Gastrocnemius medialis (tissue), 4 donors: ENCODE results near the gene CBX2. TPM values are rescaled to one million over a fixed set of nuclear protein-coding genes. Genes with fewer than 3 reads are reported as not detected.

Experiments
- ATAC-seq, 2 donors: fragments of 150-250 bp; one replicate each; pipeline ENCODE4 v1.9.1; 2016
- DNase-seq, 2 donors: peaks; one replicate each; pipeline ENCODE4 v3.0.0-alpha.2; 2019
- H3K27ac ChIP-seq, 4 donors: fragments of 200-600 bp; sonication (generic); 1 replicate in 1 of 4; 2 replicates in 3 of 4; pipeline ENCODE4 v1.5.1; 2016 to 2018; ENCODE audit warnings: mild to moderate bottlenecking in 2 of 4, moderate library complexity in 1 of 4
- H3K27me3 ChIP-seq, 3 donors: fragments of 200-600 bp; sonication (generic) in 2 of 3; 1 replicate in 1 of 3; 2 replicates in 2 of 3; pipeline versions ENCODE4 v1.5.1 to v1.6.0; 2016 to 2019; ENCODE audit warnings: mild to moderate bottlenecking in 1 of 3, moderate library complexity in 1 of 3
- H3K36me3 ChIP-seq, 2 donors: fragments of 200-600 bp; sonication (generic) in 1 of 2; one replicate each; pipeline ENCODE4 v1.5.1; 2017 to 2018
- H3K4me1 ChIP-seq, 2 donors: fragments of 200-600 bp; sonication (generic) in 1 of 2; one replicate each; pipeline ENCODE4 v1.5.1; 2016 to 2017; ENCODE audit warnings: mild to moderate bottlenecking in 2 of 2
- H3K4me3 ChIP-seq, 4 donors: fragments of 200-600 bp; sonication (generic) in 3 of 4; 1 replicate in 1 of 4; 2 replicates in 3 of 4; pipeline ENCODE4 v1.5.1; 2016 to 2019; ENCODE audit warnings: mild to moderate bottlenecking in 2 of 4
- H3K9me3 ChIP-seq, 3 donors: fragments of 200-600 bp; sonication (generic) in 2 of 3; 1 replicate in 1 of 3; 2 replicates in 2 of 3; pipeline ENCODE4 v1.5.1; 2016 to 2019
- CTCF ChIP-seq, 5 experiments: fragments of 450-650 bp in 3 of 5; fragments of 200-600 bp in 2 of 5; sonication (generic) in 2 of 5; IDR thresholded peaks in 4 of 5; conservative IDR thresholded peaks in 1 of 5; 1 replicate in 4 of 5; 2 replicates in 1 of 5; pipeline ENCODE4 v1.5.1; 2016 to 2019; ENCODE audit warnings: antibody characterized with exemption in 5 of 5, mild to moderate bottlenecking in 3 of 5, moderate library complexity in 3 of 5
- POLR2A ChIP-seq, 2 donors: fragments of 450-650 bp; IDR thresholded peaks; one replicate each; pipeline ENCODE4 v1.6.1; 2017; ENCODE audit warnings: antibody characterized with exemption in 2 of 2, mild to moderate bottlenecking in 2 of 2, moderate library complexity in 2 of 2
- in situ Hi-C, 4 donors: fragments of 200-750 bp; cut with MboI; loops; one replicate each; pipeline versions ENCODE4 v1.15.0 to v1.8.0; 2017; ENCODE audit warnings: low sequenced_read_pairs in 4 of 4
- intact Hi-C: fragments of 100-400 bp; cut with DNase I; formaldehyde crosslinking; loops from one replicate; pipeline ENCODE4 v1.15.1; 2023; ENCODE audit warnings: low total_unique reads
- total RNA-seq, 4 donors: library from RNA; depleted of rRNA; stranded (reverse); fragments of >200 nt; gene quantifications; one replicate each; pipeline versions ENCODE4 v1.1.0 to v1.2.3, GENCODE V29; 2016

CBX2 gene
- total RNA-seq, 4 donors from 2014 or later: 0.13 to 1.1 (median 0.42) TPM; not detected in 1

DNA sequence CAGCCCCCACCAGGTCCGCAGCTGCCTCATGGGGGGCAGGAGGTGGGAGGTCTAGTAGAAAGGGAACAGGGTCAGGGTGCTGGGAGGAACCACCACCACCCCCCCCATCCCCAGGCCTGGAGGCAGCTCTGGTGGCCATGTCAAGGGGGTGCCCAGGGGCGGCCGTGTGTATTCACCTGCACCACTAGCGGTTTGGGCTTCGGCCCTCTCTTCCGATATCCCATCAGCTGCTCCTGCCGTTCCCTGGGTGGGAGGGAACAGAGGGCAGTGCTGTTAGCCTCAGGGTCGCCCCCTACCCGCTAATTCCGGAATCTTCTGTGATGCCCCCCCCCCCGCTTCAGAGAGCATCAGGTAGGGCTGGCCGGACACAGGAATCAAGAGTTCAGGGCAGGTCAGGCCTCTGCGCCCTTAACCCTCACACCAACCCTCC lies 57.5 kb downstream of the CBX2 start:
- TF ChIP-seq CTCF (IDR thresholded peaks at IDR 0.05 in 4 of 5, conservative IDR thresholded peaks at IDR 0.05 in 1 of 5): no peak
- TF ChIP-seq POLR2A (IDR thresholded peaks at IDR 0.05): no peak
- Histone ChIP-seq H3K27me3 (peaks cover 12 to 26% (median 15%) of the 10 kb centered on the region in 3 donors), H3K4me1 (peaks cover 35 to 45% of the 10 kb centered on the region in 2 donors), H3K9me3 (no peaks in the 10 kb centered on the region), H3K4me3 (no peak overlapping the region), H3K36me3 (no peaks in the 10 kb centered on the region), H3K27ac (no peak overlapping the region)
- ATAC-seq: no peak
- intact Hi-C loops: no loop called here
- DNase-seq: no peak
- in situ Hi-C loops: no loop called here

GRCh38 chr17:79835953-79836509 lies 58.1 kb downstream of the CBX2 start:
- intact Hi-C loops: no loop called here
- DNase-seq (no peak), ATAC-seq (no peak)
- Histone ChIP-seq H3K27ac (no peak overlapping the region), H3K36me3 (no peaks in the 10 kb centered on the region), H3K4me3 (no peak overlapping the region), H3K9me3 (no peaks in the 10 kb centered on the region), H3K27me3 (peaks cover 17 to 32% (median 21%) of the 10 kb centered on the region in 3 donors), H3K4me1 (peaks cover 40 to 45% of the 10 kb centered on the region in 2 donors)
- in situ Hi-C loops: no loop called here
- TF ChIP-seq CTCF (IDR thresholded peaks at IDR 0.05 in 4 of 5, conservative IDR thresholded peaks at IDR 0.05 in 1 of 5) (no peak), POLR2A (IDR thresholded peaks at IDR 0.05) (no peak)

GRCh38 chr17:79836510-79836971 lies 58.6 kb downstream of the CBX2 start:
- in situ Hi-C loops: no loop called here
- Histone ChIP-seq H3K36me3 (no peaks in the 10 kb centered on the region), H3K27me3 (peaks cover 19 to 37% (median 26%) of the 10 kb centered on the region in 3 donors), H3K9me3 (no peaks in the 10 kb centered on the region), H3K4me3 (peak overlapping the region in 1 of 4 donors; percentile 72), H3K4me1 (peaks cover 37 to 46% of the 10 kb centered on the region in 2 donors), H3K27ac (no peak overlapping the region)
- ATAC-seq (no peak), DNase-seq (no peak)
- intact Hi-C loops: no loop called here
- TF ChIP-seq POLR2A (IDR thresholded peaks at IDR 0.05) (no peak), CTCF (IDR thresholded peaks at IDR 0.05 in 4 of 5, conservative IDR thresholded peaks at IDR 0.05 in 1 of 5) (no peak)

GRCh38 chr17:79836972-79837887 lies 59.3 kb downstream of the CBX2 start:
- Histone ChIP-seq H3K9me3 (no peaks in the 10 kb centered on the region), H3K36me3 (no peaks in the 10 kb centered on the region), H3K27me3 (peaks cover 25 to 38% (median 31%) of the 10 kb centered on the region in 3 donors), H3K4me3 (peak overlapping the region; percentile 67 to 73 (median 72)), H3K4me1 (peaks cover 35 to 42% of the 10 kb centered on the region in 2 donors), H3K27ac (no peak overlapping the region)
- ATAC-seq (peak in 1 of 2 donors; percentile 25), DNase-seq (peak; percentile 53 to 78)
- in situ Hi-C loops: no loop called here
- intact Hi-C loops: no loop called here
- TF ChIP-seq CTCF (IDR thresholded peaks at IDR 0.05 in 4 of 5, conservative IDR thresholded peaks at IDR 0.05 in 1 of 5) (peak in 1 of 5 experiments; percentile 11), POLR2A (IDR thresholded peaks at IDR 0.05) (no peak)

Other genes starting within 250 kb of the CBX2 start
- gene RBFOX3, start 167.1 kb upstream of the CBX2 start, total RNA-seq: not detected
- not detected for gene ENPP7, start 47.2 kb upstream of the CBX2 start, total RNA-seq
- under 1 TPM in 3 of 4 donors, not detected in 1; 0.18 to 0.94 (median 0.49) TPM for gene CBX8, start 18.9 kb downstream of the CBX2 start, total RNA-seq
- gene CBX4, start 61.3 kb downstream of the CBX2 start, total RNA-seq: 1 to 10 TPM; 3.0 to 9.0 (median 5.3) TPM